Esophagus muscularis mucosa (tissue), 4 donors: ENCODE data around the gene DLX5. TPM values are rescaled to one million over a fixed set of nuclear protein-coding genes. Genes with fewer than 3 reads are reported as not detected.
"Not testable (repeated sequence)": the region's sequence is repeated elsewhere in the genome, so short reads cannot be mapped to it uniquely, and the experiment has no call there.

ENCODE experiments used
- DNase-seq: peaks from one replicate; pipeline ENCODE4 v3.0.0-alpha.2; 2017; ENCODE audit errors: extremely low spot score
- H3K27ac ChIP-seq, 4 donors: fragments of 200-600 bp; sonication (generic); replicated peaks in 1 of 4; 1 replicate in 3 of 4; 2 replicates in 1 of 4; pipeline ENCODE4 v1.5.1; 2016 to 2019; ENCODE audit warnings: mild to moderate bottlenecking in 1 of 4
- H3K27me3 ChIP-seq, 4 donors: fragments of 200-600 bp; sonication (generic); one replicate each; pipeline versions ENCODE4 v1.5.1 to v1.6.0; 2016 to 2019
- H3K36me3 ChIP-seq, 4 donors: fragments of 200-600 bp; sonication (generic); one replicate each; pipeline ENCODE4 v1.5.1; 2016 to 2019
- H3K4me1 ChIP-seq, 4 donors: fragments of 200-600 bp; sonication (generic); one replicate each; pipeline ENCODE4 v1.5.1; 2016 to 2019
- H3K4me3 ChIP-seq, 4 donors: fragments of 200-600 bp; sonication (generic); 1 replicate in 2 of 4; 2 replicates in 2 of 4; pipeline ENCODE4 v1.5.1; 2016 to 2019; ENCODE audit warnings: mild to moderate bottlenecking in 4 of 4, moderate library complexity in 1 of 4
- H3K9me3 ChIP-seq, 4 donors: fragments of 200-600 bp; sonication (generic); 1 replicate in 3 of 4; 2 replicates in 1 of 4; pipeline ENCODE4 v1.5.1; 2016 to 2019
- EP300 ChIP-seq: sonication (generic); formaldehyde crosslinking; IDR thresholded peaks from one replicate; pipeline ENCODE4 v1.6.1; 2017; ENCODE audit warnings: antibody characterized with exemption
- POLR2A ChIP-seq: fragments of 450-650 bp; IDR thresholded peaks from one replicate; pipeline ENCODE4 v1.6.1; 2017; ENCODE audit warnings: antibody characterized with exemption, moderate library complexity, mild to moderate bottlenecking, low read depth
- POLR2AphosphoS5 ChIP-seq, 2 donors: sonication (generic); formaldehyde crosslinking; IDR thresholded peaks; one replicate each; pipeline ENCODE4 v1.6.1; 2017; ENCODE audit warnings: antibody characterized with exemption in 2 of 2
- WGBS: methylation state at CpG from one replicate; pipeline ENCODE4 v1.1.5; 2018; 5-methylcytosine and 5-hydroxymethylcytosine counted together
- intact Hi-C: fragments of 100-400 bp; cut with DNase I; formaldehyde crosslinking; loops from one replicate; pipeline ENCODE4 v1.15.1; 2023
- total RNA-seq, 4 donors: library from RNA; depleted of rRNA; stranded (reverse); fragments of >200 nt; gene quantifications; one replicate each; pipeline versions ENCODE4 v1.1.0 to v1.2.1, GENCODE V29; 2016
- TF ChIP-seq, protein P1 (sequence below), 3 experiments: fragments of 200-600 bp in 2 of 3; fragments of 450-650 bp in 1 of 3; sonication (generic) in 2 of 3; IDR thresholded peaks; one replicate each; pipeline ENCODE4 v1.5.1; 2017 to 2019; ENCODE audit warnings: antibody characterized with exemption in 3 of 3, mild to moderate bottlenecking in 2 of 3, moderate library complexity in 1 of 3

The DLX5 gene
- under 1 TPM in 2 of 4 donors, not detected in 2; 0.17 to 0.26 TPM for total RNA-seq

DNA sequence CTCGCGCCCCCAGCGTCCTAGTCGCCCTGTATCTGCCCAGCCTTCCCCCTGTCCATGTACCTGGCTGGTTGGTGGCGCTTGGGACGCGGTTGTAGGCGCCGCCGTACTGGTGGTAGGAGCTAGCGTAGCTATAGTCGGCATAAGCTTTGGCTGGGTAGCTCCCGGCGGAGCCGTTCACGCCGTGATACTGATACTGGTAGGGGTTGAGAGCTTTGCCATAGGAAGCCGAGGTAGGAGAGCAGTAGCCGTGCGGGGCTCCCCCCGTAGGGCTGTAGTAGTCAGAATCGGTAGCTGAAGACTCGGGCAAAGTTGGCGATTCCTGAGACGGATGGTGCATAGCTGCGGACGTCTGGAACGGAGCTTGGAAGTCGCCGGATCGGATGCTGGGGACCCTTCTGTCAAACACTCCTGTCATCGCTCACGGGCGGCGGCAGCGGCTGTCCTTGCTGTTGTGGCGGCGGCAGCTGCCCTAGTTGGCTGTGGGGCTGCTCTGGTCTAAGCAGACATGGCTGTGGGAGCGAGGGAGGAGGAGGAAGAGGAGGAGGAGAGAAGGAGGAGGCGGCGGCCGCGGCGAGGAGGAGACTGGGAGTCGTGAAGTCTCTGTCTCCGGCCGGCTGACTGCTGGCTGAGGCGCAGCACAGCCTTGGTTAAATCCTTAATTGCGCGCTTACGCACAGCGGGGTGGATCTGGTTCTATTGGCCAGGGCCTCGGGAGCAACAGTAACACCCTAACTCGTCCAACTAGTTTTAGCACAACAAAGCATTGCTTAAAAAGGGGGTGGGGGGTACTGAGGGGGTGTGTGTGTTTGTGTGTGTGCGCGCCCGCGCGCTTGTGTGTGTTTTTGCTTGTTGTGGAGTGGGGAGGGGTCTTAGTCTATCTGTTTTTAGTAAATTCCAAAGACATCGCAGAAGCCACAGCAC, at the start of gene DLX5:
DLX5 (minus strand) TSS at position 623 of the 921 bp plus-strand sequence; CDS start at position 415, 208 bp downstream.
- Histone ChIP-seq H3K27me3 (peaks cover 4 to 95% (median 58%) of the 10 kb centered on the region in 4 donors), H3K9me3 (no peaks in the 10 kb centered on the region), H3K36me3 (no peaks in the 10 kb centered on the region), H3K4me1 (peaks cover 33 to 72% (median 63%) of the 10 kb centered on the region in 4 donors), H3K27ac (no peak within 1 kb of the TSS), H3K4me3 (peak within 1 kb of the TSS; percentile 39 to 48 (median 42))
- TF ChIP-seq POLR2AphosphoS5 (IDR thresholded peaks at IDR 0.05) (peak in 1 of 2 donors; percentile 52), POLR2A (no peak), EP300 (no peak)
- TF ChIP-seq, protein P1, sequence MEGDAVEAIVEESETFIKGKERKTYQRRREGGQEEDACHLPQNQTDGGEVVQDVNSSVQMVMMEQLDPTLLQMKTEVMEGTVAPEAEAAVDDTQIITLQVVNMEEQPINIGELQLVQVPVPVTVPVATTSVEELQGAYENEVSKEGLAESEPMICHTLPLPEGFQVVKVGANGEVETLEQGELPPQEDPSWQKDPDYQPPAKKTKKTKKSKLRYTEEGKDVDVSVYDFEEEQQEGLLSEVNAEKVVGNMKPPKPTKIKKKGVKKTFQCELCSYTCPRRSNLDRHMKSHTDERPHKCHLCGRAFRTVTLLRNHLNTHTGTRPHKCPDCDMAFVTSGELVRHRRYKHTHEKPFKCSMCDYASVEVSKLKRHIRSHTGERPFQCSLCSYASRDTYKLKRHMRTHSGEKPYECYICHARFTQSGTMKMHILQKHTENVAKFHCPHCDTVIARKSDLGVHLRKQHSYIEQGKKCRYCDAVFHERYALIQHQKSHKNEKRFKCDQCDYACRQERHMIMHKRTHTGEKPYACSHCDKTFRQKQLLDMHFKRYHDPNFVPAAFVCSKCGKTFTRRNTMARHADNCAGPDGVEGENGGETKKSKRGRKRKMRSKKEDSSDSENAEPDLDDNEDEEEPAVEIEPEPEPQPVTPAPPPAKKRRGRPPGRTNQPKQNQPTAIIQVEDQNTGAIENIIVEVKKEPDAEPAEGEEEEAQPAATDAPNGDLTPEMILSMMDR (IDR thresholded peaks at IDR 0.05) = no peak
- WGBS = 2% methylated on average over 51 of the region's 60 CpGs
- intact Hi-C loops = loop anchor here (5.0 kb wide), 1 partner anchor 947 kb away; no protein-coding TSS in a partner anchor
- peak; percentile 89 for DNase-seq

DNA sequence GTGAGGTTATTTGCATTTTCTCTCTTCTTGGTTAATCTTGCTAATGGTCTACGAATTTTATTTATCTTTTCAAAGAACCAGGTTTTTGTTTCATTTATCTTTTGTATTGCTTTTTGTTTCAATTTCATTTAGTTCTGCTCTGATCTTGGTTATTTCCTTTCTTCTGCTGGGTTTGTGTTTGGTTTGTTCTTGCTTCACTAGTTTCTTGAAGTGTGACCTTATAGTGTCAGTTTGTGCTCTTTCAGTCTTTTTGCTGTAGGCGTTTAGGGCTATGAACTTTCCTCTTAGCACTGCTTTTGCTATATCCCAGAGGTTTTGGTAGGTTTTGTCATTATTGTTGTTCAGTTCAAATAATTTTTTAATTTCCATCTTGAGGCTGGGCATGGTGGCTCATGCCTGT, 47.4 kb upstream of the DLX5 start:
- H3K36me3 ChIP-seq, H3K27me3 ChIP-seq, intact Hi-C loops, H3K9me3 ChIP-seq, H3K4me3 ChIP-seq, H3K4me1 ChIP-seq, H3K27ac ChIP-seq, DNase-seq: not testable (repeated sequence)
- 55% methylated on average over 2 of the region's 2 CpGs for WGBS

DNA sequence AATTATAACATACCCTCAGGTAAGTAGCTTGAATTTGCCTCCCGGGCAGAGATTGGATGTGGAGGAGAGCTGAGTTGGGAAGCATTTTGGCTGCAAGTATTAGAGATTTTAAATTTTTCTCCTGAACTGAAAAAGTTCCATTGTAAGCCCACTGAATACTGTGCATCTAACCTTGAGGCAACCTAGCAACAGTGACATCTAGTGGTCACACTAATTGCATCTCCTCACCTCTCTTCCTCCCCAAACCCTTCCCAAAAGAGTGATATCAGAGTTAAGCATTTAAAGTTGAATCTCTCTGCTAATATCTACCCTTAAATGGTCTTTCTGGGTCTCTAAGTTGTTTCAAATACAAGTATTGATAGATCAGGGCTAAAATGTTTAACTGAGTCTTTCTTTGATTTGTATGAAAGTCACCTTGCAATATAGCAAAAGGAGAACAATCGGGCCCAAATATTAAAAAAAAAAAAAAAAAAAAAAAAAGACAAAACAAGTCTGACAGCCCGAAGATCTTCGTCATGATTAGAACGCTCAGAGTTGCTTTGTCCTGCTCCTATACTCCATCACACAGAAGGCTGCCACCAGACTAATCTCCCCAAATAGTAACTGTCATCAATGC, 40.4 kb upstream of the DLX5 start:
- Histone ChIP-seq H3K36me3 (no peaks in the 10 kb centered on the region), H3K27ac (no peak overlapping the region), H3K9me3 (no peaks in the 10 kb centered on the region), H3K27me3 (peaks cover 0 to 3% (median 0%) of the 10 kb centered on the region in 4 donors), H3K4me1 (no peaks in the 10 kb centered on the region), H3K4me3 (no peak overlapping the region)
- no peak for DNase-seq
- no peak for TF ChIP-seq POLR2A
- TF ChIP-seq, protein P1 (IDR thresholded peaks at IDR 0.05) = peak; percentile 45 to 68 (median 54)
- intact Hi-C loops = loop anchor here (5.0 kb wide), 1 partner anchor 1148 kb away; no protein-coding TSS in a partner anchor
- WGBS = 48% methylated on average over 5 of the region's 5 CpGs

DNA sequence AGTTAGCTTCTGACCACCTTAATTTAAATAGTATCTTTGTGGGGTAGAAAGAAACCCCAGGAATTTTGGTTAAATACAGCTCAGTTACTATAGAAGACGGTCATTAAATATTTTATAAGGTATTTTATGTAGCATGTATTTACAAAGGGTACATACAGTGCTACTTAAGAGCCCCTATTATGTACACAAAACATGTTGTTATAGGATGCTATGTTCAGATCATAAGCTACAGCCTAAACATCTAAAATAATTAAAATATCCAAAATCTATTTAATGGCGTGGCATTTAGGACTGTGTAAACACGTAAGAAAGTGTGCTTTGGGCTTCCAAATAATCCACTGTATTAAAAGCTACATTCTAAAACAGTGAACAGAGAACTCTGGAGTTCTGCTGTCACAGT, 39.4 kb upstream of the DLX5 start:
- Histone ChIP-seq H3K27me3 (peaks cover 0 to 3% (median 0%) of the 10 kb centered on the region in 4 donors), H3K4me3 (no peak overlapping the region), H3K36me3 (no peaks in the 10 kb centered on the region), H3K9me3 (peaks cover 0 to 8% (median under 1%) of the 10 kb centered on the region in 4 donors), H3K4me1 (no peaks in the 10 kb centered on the region), H3K27ac (no peak overlapping the region)
- intact Hi-C loops = no loop called here
- TF ChIP-seq POLR2AphosphoS5 (IDR thresholded peaks at IDR 0.05) = no peak
- TF ChIP-seq POLR2A = no peak
- no peak for TF ChIP-seq EP300
- TF ChIP-seq, protein P1 (IDR thresholded peaks at IDR 0.05) = no peak
- no peak for DNase-seq
- WGBS = 73% methylated on average over 3 of the region's 3 CpGs

DNA sequence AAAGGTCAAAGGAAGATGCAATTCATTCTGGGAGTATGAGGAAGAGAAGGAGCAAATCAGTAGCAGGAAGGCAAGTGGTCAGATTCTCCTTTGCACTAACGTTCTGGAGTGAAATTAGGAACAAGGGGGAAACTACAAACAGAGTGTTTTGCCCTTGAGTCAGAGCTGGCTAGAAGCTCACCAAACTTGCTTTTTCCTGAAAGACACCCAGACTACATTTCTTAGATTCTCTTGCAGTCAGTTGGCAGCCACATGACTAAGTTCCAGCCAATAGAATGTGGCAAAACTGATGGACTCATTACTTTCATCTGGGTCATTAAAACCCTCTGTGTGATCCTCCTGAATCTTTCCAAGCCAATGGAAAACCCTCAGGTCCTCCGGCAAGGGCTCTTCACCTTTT, 18.6 kb upstream of the DLX5 start:
- H3K4me1 ChIP-seq = no peaks in the 10 kb centered on the region
- H3K27ac ChIP-seq = no peak overlapping the region
- intact Hi-C loops = no loop called here
- H3K36me3 ChIP-seq = no peaks in the 10 kb centered on the region
- H3K27me3 ChIP-seq = peaks cover 0 to 52% (median 0%) of the 10 kb centered on the region in 4 donors
- no peak for TF ChIP-seq POLR2A
- TF ChIP-seq, protein P1 (IDR thresholded peaks at IDR 0.05) = no peak
- TF ChIP-seq POLR2AphosphoS5 (IDR thresholded peaks at IDR 0.05) = no peak
- TF ChIP-seq EP300 = no peak
- no peaks in the 10 kb centered on the region for H3K9me3 ChIP-seq
- no peak overlapping the region for H3K4me3 ChIP-seq
- 73% methylated on average over 2 of the region's 2 CpGs for WGBS
- DNase-seq = no peak
